SK-N-SH treated with all-trans-retinoic acid at 6 μM for 48 hours (cell line): Measurements from ENCODE around the gene ZACN.

Experiments used
- ATAC-seq: fragments of 200-7000 bp; cut with Tn5 transposase; 3 replicates; pipeline ENCODE4 v1.9.1; 2020; ENCODE audit warnings: mild to moderate bottlenecking, moderate library complexity
- ARNTL ChIP-seq: fragments of 450-650 bp; formaldehyde crosslinking; IDR thresholded peaks from 2 replicates; pipeline ENCODE4 v1.5.0; 2020; ENCODE audit warnings: low read depth, mild to moderate bottlenecking, moderate library complexity, borderline replicate concordance
- BACH2 ChIP-seq: fragments of 250-450 bp; sonication (Bioruptor Pico); IDR thresholded peaks from 2 replicates; pipeline ENCODE4 v1.9.0; 2021; ENCODE audit warnings: mild to moderate bottlenecking, borderline replicate concordance
- CREB5 ChIP-seq: fragments of 250-450 bp; sonication (Bioruptor Pico); IDR thresholded peaks from 2 replicates; pipeline ENCODE4 v1.5.1; 2020; ENCODE audit warnings: low read depth, mild to moderate bottlenecking, moderate library complexity
- CSDC2 ChIP-seq: fragments of 250-450 bp; sonication (Bioruptor Pico); IDR thresholded peaks from 2 replicates; pipeline ENCODE4 v1.5.0; 2020; ENCODE audit warnings: mild to moderate bottlenecking, moderate library complexity
- CSRNP3 ChIP-seq: fragments of 250-450 bp; sonication (Bioruptor Pico); IDR thresholded peaks from 2 replicates; pipeline ENCODE4 v1.5.1; 2021; ENCODE audit warnings: mild to moderate bottlenecking, moderate library complexity
- ESRRG ChIP-seq: fragments of 250-450 bp; sonication (Bioruptor Pico); IDR thresholded peaks from 2 replicates; pipeline ENCODE4 v1.6.1; 2021; ENCODE audit warnings: mild to moderate bottlenecking
- GLIS3 ChIP-seq: fragments of 250-450 bp; sonication (Bioruptor Pico); IDR thresholded peaks from 2 replicates; pipeline ENCODE4 v1.5.0; 2020; ENCODE audit warnings: mild to moderate bottlenecking, moderate library complexity
- ISL1 ChIP-seq: fragments of 250-450 bp; sonication (Bioruptor Pico); IDR thresholded peaks from 2 replicates; pipeline ENCODE4 v2.1.2; 2022; ENCODE audit warnings: mild to moderate bottlenecking, moderate library complexity
- OSR1 ChIP-seq: fragments of 250-450 bp; sonication (Bioruptor Pico); IDR thresholded peaks from 2 replicates; pipeline ENCODE4 v1.8.0; 2022; ENCODE audit warnings: moderate library complexity, mild to moderate bottlenecking, inconsistent platforms
- PATZ1 ChIP-seq: fragments of 250-450 bp; sonication (Bioruptor Pico); IDR thresholded peaks from 2 replicates; pipeline ENCODE4 v1.8.0; 2020; ENCODE audit warnings: mild to moderate bottlenecking, moderate library complexity, borderline replicate concordance
- PPARA ChIP-seq: fragments of 250-450 bp; sonication (Bioruptor Pico); IDR thresholded peaks from 2 replicates; pipeline ENCODE4 v1.5.0; 2020; ENCODE audit warnings: mild to moderate bottlenecking, borderline replicate concordance
- RARB ChIP-seq: fragments of 250-450 bp; sonication (Bioruptor Pico); IDR thresholded peaks from 2 replicates; pipeline ENCODE4 v1.8.0; 2021; ENCODE audit warnings: mild to moderate bottlenecking, moderate library complexity
- SNAI2 ChIP-seq: fragments of 250-450 bp; sonication (Bioruptor Pico); IDR thresholded peaks from 2 replicates; pipeline ENCODE4 v1.5.0; 2020; ENCODE audit warnings: mild to moderate bottlenecking, moderate library complexity
- TCF4 ChIP-seq: fragments of 250-450 bp; sonication (Bioruptor Pico); IDR thresholded peaks from 2 replicates; pipeline ENCODE4 v1.8.0; 2021; ENCODE audit warnings: mild to moderate bottlenecking, moderate library complexity, borderline replicate concordance
- TOX ChIP-seq: fragments of 250-450 bp; sonication (Bioruptor Pico); IDR thresholded peaks from 2 replicates; pipeline ENCODE4 v1.8.0; 2021; ENCODE audit warnings: mild to moderate bottlenecking, moderate library complexity, borderline replicate concordance
- TSHZ2 ChIP-seq: fragments of 250-450 bp; sonication (Bioruptor Pico); IDR thresholded peaks from 2 replicates; pipeline ENCODE4 v1.5.0; 2020; ENCODE audit warnings: mild to moderate bottlenecking, moderate library complexity
- ZC3H10 ChIP-seq: fragments of 250-450 bp; sonication (Bioruptor Pico); IDR thresholded peaks from 2 replicates; pipeline ENCODE4 v1.5.1; 2021; ENCODE audit warnings: mild to moderate bottlenecking, moderate library complexity
- ZFP3 ChIP-seq: fragments of 250-450 bp; sonication (Bioruptor Pico); IDR thresholded peaks from 2 replicates; pipeline ENCODE4 v1.5.0; 2020; ENCODE audit warnings: mild to moderate bottlenecking, moderate library complexity
- ZFP30 ChIP-seq: fragments of 450-650 bp; formaldehyde crosslinking; IDR thresholded peaks from 2 replicates; pipeline ENCODE4 v1.5.0; 2022; ENCODE audit warnings: mild to moderate bottlenecking, moderate library complexity
- ZNF565 ChIP-seq: fragments of 450-650 bp; formaldehyde crosslinking; conservative IDR thresholded peaks from 2 replicates; pipeline ENCODE4 v1.5.0; 2020; ENCODE audit warnings: low read depth, mild to moderate bottlenecking, moderate library complexity
- ZNF70 ChIP-seq: fragments of 450-650 bp; formaldehyde crosslinking; IDR thresholded peaks from 2 replicates; pipeline ENCODE4 v1.5.0; 2020; ENCODE audit warnings: mild to moderate bottlenecking, moderate library complexity
- ZNF8 ChIP-seq: fragments of 450-650 bp; formaldehyde crosslinking; IDR thresholded peaks from 2 replicates; pipeline ENCODE4 v1.5.0; 2020; ENCODE audit warnings: mild to moderate bottlenecking, moderate library complexity

Gene ZACN

GRCh38 chr17:76111956-76112355 is 33.0 kb downstream of the ZACN start:
- ATAC-seq: no peak

GRCh38 chr17:76115138-76115754 is 36.3 kb downstream of the ZACN start:
- TF ChIP-seq ZFP30 (CRISPR knock-in tag): no peak
- no peak for TF ChIP-seq OSR1
- TF ChIP-seq PPARA: no peak
- no peak for TF ChIP-seq RARB (CRISPR knock-in tag)
- no peak for TF ChIP-seq ZC3H10 (CRISPR knock-in tag)
- no peak for TF ChIP-seq TSHZ2
- TF ChIP-seq GLIS3 (CRISPR knock-in tag): no peak
- TF ChIP-seq ISL1 (CRISPR knock-in tag): no peak
- no peak for TF ChIP-seq ESRRG
- TF ChIP-seq PATZ1 (CRISPR knock-in tag): no peak
- TF ChIP-seq ZFP3 (CRISPR knock-in tag): no peak
- ATAC-seq: no peak

More at GRCh38 chr17:76111956-76112355, 33.0 kb downstream of the ZACN start:
- no peak for TF ChIP-seq CSDC2 (CRISPR knock-in tag)
- no peak for TF ChIP-seq TCF4
- TF ChIP-seq RARB (CRISPR knock-in tag): no peak
- TF ChIP-seq ZNF565 (CRISPR knock-in tag): no peak
- TF ChIP-seq TOX (CRISPR knock-in tag): no peak
- no peak for TF ChIP-seq ARNTL (CRISPR knock-in tag)
- no peak for TF ChIP-seq GLIS3 (CRISPR knock-in tag)
- TF ChIP-seq CREB5 (CRISPR knock-in tag): no peak
- no peak for TF ChIP-seq ZFP3 (CRISPR knock-in tag)

GRCh38 chr17:76119409-76120371 is 40.7 kb downstream of the ZACN start:
- no peak for ATAC-seq
- TF ChIP-seq GLIS3 (CRISPR knock-in tag): no peak
- no peak for TF ChIP-seq TCF4
- no peak for TF ChIP-seq ARNTL (CRISPR knock-in tag)
- no peak for TF ChIP-seq ZNF8 (CRISPR knock-in tag)
- no peak for TF ChIP-seq BACH2 (CRISPR knock-in tag)
- TF ChIP-seq ZNF70 (CRISPR knock-in tag): no peak
- TF ChIP-seq ZFP3 (CRISPR knock-in tag): no peak
- no peak for TF ChIP-seq CSRNP3 (CRISPR knock-in tag)
- no peak for TF ChIP-seq SNAI2 (CRISPR knock-in tag)
- TF ChIP-seq ZFP30 (CRISPR knock-in tag): no peak
- no peak for TF ChIP-seq PATZ1 (CRISPR knock-in tag)
- TF ChIP-seq RARB (CRISPR knock-in tag): no peak
- no peak for TF ChIP-seq ISL1 (CRISPR knock-in tag)
- TF ChIP-seq ZC3H10 (CRISPR knock-in tag): no peak
- TF ChIP-seq ZNF565 (CRISPR knock-in tag): no peak
- TF ChIP-seq CSDC2 (CRISPR knock-in tag): no peak
- TF ChIP-seq CREB5 (CRISPR knock-in tag): no peak
- no peak for TF ChIP-seq TOX (CRISPR knock-in tag)
- no peak for TF ChIP-seq PPARA
